ENCODE data around the gene JPH2.

Gene JPH2

GRCh38 chr20:44212792-44213191 is 25.8 kb upstream of the JPH2 start:
- H3K36me3 ChIP-seq (ENCODE audit: control insufficient read depth in 4 of 4, insufficient read depth in 4 of 4, low read length in 3 of 4): no peaks in the 10 kb centered on the region
- DNase-seq: no peak
- H3K27me3 ChIP-seq (replicated peaks in 2 of 5; ENCODE audit: control insufficient read depth in 4 of 5, insufficient read depth in 5 of 5, low read length in 4 of 5): no peaks in the 10 kb centered on the region
- ChIA-PET CTCF (interaction anchor here (0.9 to 9.2 kb wide), 6 partner anchors 17 to 247 kb away, joined by 3 to 166 read pairs (median 32); partner anchors contain the start of gene FITM2), POLR2A (no interaction called here)
- no peaks in the 10 kb centered on the region for H3K9me3 ChIP-seq (ENCODE audit: control extremely low read depth in 1 of 5, control insufficient read depth in 4 of 5, insufficient read depth in 2 of 5, low read depth in 1 of 5, low read length in 4 of 5)
- 98% methylated on average over 4 of the region's 4 CpGs for WGBS (ENCODE audit: insufficient coverage)
- H3K27ac ChIP-seq (ENCODE audit: insufficient read depth in 1 of 2, low read depth in 1 of 2, low read length in 2 of 2, poor library complexity in 1 of 2, severe bottlenecking in 2 of 2): no peak overlapping the region
- no peak overlapping the region for H3K4me3 ChIP-seq (ENCODE audit: control insufficient read depth in 1 of 7, extremely low read depth in 1 of 7, insufficient read depth in 4 of 7, low read depth in 2 of 7, low read length in 6 of 7)
- H3K4me1 ChIP-seq (ENCODE audit: control extremely low read depth in 1 of 4, control insufficient read depth in 4 of 4, insufficient read depth in 4 of 4, low read length in 3 of 4): peaks cover 28 to 48% (median 37%) of the 10 kb centered on the region in 4 experiments

- peak; percentile 34 to 65 (median 49) for DNase-seq
- WGBS (ENCODE audit: insufficient coverage): 0% methylated on average over 12 of the region's 24 CpGs
- ChIA-PET POLR2A (interaction anchor here (0.7 kb wide), 1 partner anchor 299 kb away, joined by 3 read pairs; no protein-coding TSS in a partner anchor), CTCF (interaction anchor here (0.9 to 9.2 kb wide), 4 partner anchors 15 to 249 kb away, joined by 3 to 166 read pairs (median 31); partner anchors contain the start of gene FITM2)
- H3K27me3 ChIP-seq (replicated peaks in 2 of 5; ENCODE audit: control insufficient read depth in 4 of 5, insufficient read depth in 5 of 5, low read length in 4 of 5): no peaks in the 10 kb centered on the region
- H3K9me3 ChIP-seq (ENCODE audit: control extremely low read depth in 1 of 5, control insufficient read depth in 4 of 5, insufficient read depth in 2 of 5, low read depth in 1 of 5, low read length in 4 of 5): no peaks in the 10 kb centered on the region
- peaks cover 0 to 1% (median under 1%) of the 10 kb centered on the region in 4 experiments for H3K36me3 ChIP-seq (ENCODE audit: control insufficient read depth in 4 of 4, insufficient read depth in 4 of 4, low read length in 3 of 4)
- H3K4me1 ChIP-seq (ENCODE audit: control extremely low read depth in 1 of 4, control insufficient read depth in 4 of 4, insufficient read depth in 4 of 4, low read length in 3 of 4): peaks cover 30 to 49% (median 36%) of the 10 kb centered on the region in 4 experiments
- peak overlapping the region; percentile 95 to 96 for H3K27ac ChIP-seq (ENCODE audit: insufficient read depth in 1 of 2, low read depth in 1 of 2, low read length in 2 of 2, poor library complexity in 1 of 2, severe bottlenecking in 2 of 2)
- H3K4me3 ChIP-seq (ENCODE audit: control insufficient read depth in 1 of 7, extremely low read depth in 1 of 7, insufficient read depth in 4 of 7, low read depth in 2 of 7, low read length in 6 of 7): peak overlapping the region; percentile 75 to 98 (median 93)
Measured at GRCh38 chr20:44211177-44212039, 24.4 kb upstream of the JPH2 start.

- ChIA-PET CTCF (interaction anchor here (0.8 kb wide), 1 partner anchor 15 kb away, joined by 3 read pairs; no protein-coding TSS in a partner anchor), POLR2A (interaction anchor here (0.6 to 0.7 kb wide), 4 partner anchors 8 to 416 kb away, joined by 3 to 6 read pairs (median 4); partner anchors contain the start of gene TTPAL)
- H3K27ac ChIP-seq (ENCODE audit: insufficient read depth in 1 of 2, low read depth in 1 of 2, low read length in 2 of 2, poor library complexity in 1 of 2, severe bottlenecking in 2 of 2): peak within 1 kb of the TSS; percentile 95 to 96
- DNase-seq: peak; percentile 96 to 99 (median 98)
- peaks cover 30 to 50% (median 36%) of the 10 kb centered on the region in 4 experiments for H3K4me1 ChIP-seq (ENCODE audit: control extremely low read depth in 1 of 4, control insufficient read depth in 4 of 4, insufficient read depth in 4 of 4, low read length in 3 of 4)
- H3K36me3 ChIP-seq (ENCODE audit: control insufficient read depth in 4 of 4, insufficient read depth in 4 of 4, low read length in 3 of 4): peaks cover 3 to 9% (median 7%) of the 10 kb centered on the region in 4 experiments
- peak within 1 kb of the TSS; percentile 86 to 98 (median 94) for H3K4me3 ChIP-seq (ENCODE audit: control insufficient read depth in 1 of 7, extremely low read depth in 1 of 7, insufficient read depth in 4 of 7, low read depth in 2 of 7, low read length in 6 of 7)
- H3K27me3 ChIP-seq (replicated peaks in 2 of 5; ENCODE audit: control insufficient read depth in 4 of 5, insufficient read depth in 5 of 5, low read length in 4 of 5): no peaks in the 10 kb centered on the region
- 0% methylated on average over 68 of the region's 79 CpGs for WGBS (ENCODE audit: insufficient coverage)
- no peaks in the 10 kb centered on the region for H3K9me3 ChIP-seq (ENCODE audit: control extremely low read depth in 1 of 5, control insufficient read depth in 4 of 5, insufficient read depth in 2 of 5, low read depth in 1 of 5, low read length in 4 of 5)
Measured at GRCh38 chr20:44210406-44211176, 23.6 kb upstream of the JPH2 start, which contains the start of gene OSER1. TSS of gene OSER1 (minus strand) at chr20:44210771. CDS start at chr20:44206957, 3,814 bp downstream.

GRCh38 chr20:44209686-44210405 is 22.9 kb upstream of the JPH2 start:
- CTCF ChIA-PET: interaction anchor here (0.8 to 1.9 kb wide), 2 partner anchors 14 kb away, joined by 3 to 8 read pairs; no protein-coding TSS in a partner anchor
- Histone ChIP-seq H3K36me3 (ENCODE audit: control insufficient read depth in 4 of 4, insufficient read depth in 4 of 4, low read length in 3 of 4) (peaks cover 8 to 14% (median 13%) of the 10 kb centered on the region in 4 experiments), H3K27ac (ENCODE audit: insufficient read depth in 1 of 2, low read depth in 1 of 2, low read length in 2 of 2, poor library complexity in 1 of 2, severe bottlenecking in 2 of 2) (peak overlapping the region; percentile 88 to 96), H3K27me3 (replicated peaks in 2 of 5; ENCODE audit: control insufficient read depth in 4 of 5, insufficient read depth in 5 of 5, low read length in 4 of 5) (no peaks in the 10 kb centered on the region), H3K9me3 (ENCODE audit: control extremely low read depth in 1 of 5, control insufficient read depth in 4 of 5, insufficient read depth in 2 of 5, low read depth in 1 of 5, low read length in 4 of 5) (no peaks in the 10 kb centered on the region), H3K4me3 (ENCODE audit: control insufficient read depth in 1 of 7, extremely low read depth in 1 of 7, insufficient read depth in 4 of 7, low read depth in 2 of 7, low read length in 6 of 7) (peak overlapping the region; percentile 86 to 98 (median 94)), H3K4me1 (ENCODE audit: control extremely low read depth in 1 of 4, control insufficient read depth in 4 of 4, insufficient read depth in 4 of 4, low read length in 3 of 4) (peaks cover 30 to 47% (median 36%) of the 10 kb centered on the region in 4 experiments)
- peak in 2 of 3 donors; percentile 34 to 48 for DNase-seq
- 0% methylated on average over 29 of the region's 31 CpGs for WGBS (ENCODE audit: insufficient coverage)
- POLR2A ChIA-PET: interaction anchor here (0.6 to 0.7 kb wide), 3 partner anchors 9 to 417 kb away, joined by 3 to 6 read pairs (median 5); partner anchors contain the start of gene TTPAL

GRCh38 chr20:44208770-44209169 is 21.8 kb upstream of the JPH2 start:
- Histone ChIP-seq H3K27me3 (replicated peaks in 2 of 5; ENCODE audit: control insufficient read depth in 4 of 5, insufficient read depth in 5 of 5, low read length in 4 of 5) (no peaks in the 10 kb centered on the region), H3K4me1 (ENCODE audit: control extremely low read depth in 1 of 4, control insufficient read depth in 4 of 4, insufficient read depth in 4 of 4, low read length in 3 of 4) (peaks cover 30 to 53% (median 37%) of the 10 kb centered on the region in 4 experiments), H3K4me3 (ENCODE audit: control insufficient read depth in 1 of 7, extremely low read depth in 1 of 7, insufficient read depth in 4 of 7, low read depth in 2 of 7, low read length in 6 of 7) (peak overlapping the region in 6 of 7 experiments; percentile 86 to 98 (median 94)), H3K27ac (ENCODE audit: insufficient read depth in 1 of 2, low read depth in 1 of 2, low read length in 2 of 2, poor library complexity in 1 of 2, severe bottlenecking in 2 of 2) (peak overlapping the region in 1 of 2 experiments; percentile 96), H3K9me3 (ENCODE audit: control extremely low read depth in 1 of 5, control insufficient read depth in 4 of 5, insufficient read depth in 2 of 5, low read depth in 1 of 5, low read length in 4 of 5) (no peaks in the 10 kb centered on the region), H3K36me3 (ENCODE audit: control insufficient read depth in 4 of 4, insufficient read depth in 4 of 4, low read length in 3 of 4) (peaks cover 10 to 21% (median 16%) of the 10 kb centered on the region in 4 experiments)
- CTCF ChIA-PET: interaction anchor here (0.7 to 1.9 kb wide), 5 partner anchors 8 to 253 kb away, joined by 3 to 8 read pairs (median 3); no protein-coding TSS in a partner anchor
- WGBS (ENCODE audit: insufficient coverage): 8% methylated on average over 6 of the region's 7 CpGs
- peak; percentile 52 to 88 (median 83) for DNase-seq
- POLR2A ChIA-PET: no interaction called here

- CTCF ChIA-PET: interaction anchor here (0.6 to 1.9 kb wide), 6 partner anchors 9 to 396 kb away, joined by 3 to 8 read pairs (median 4); no protein-coding TSS in a partner anchor
- POLR2A ChIA-PET: no interaction called here
- no CpG with 5 or more reads among the region's 7 CpGs for WGBS (ENCODE audit: insufficient coverage)
- H3K4me1 ChIP-seq (ENCODE audit: control extremely low read depth in 1 of 4, control insufficient read depth in 4 of 4, insufficient read depth in 4 of 4, low read length in 3 of 4): peaks cover 30 to 53% (median 37%) of the 10 kb centered on the region in 4 experiments
- H3K27me3 ChIP-seq (replicated peaks in 2 of 5; ENCODE audit: control insufficient read depth in 4 of 5, insufficient read depth in 5 of 5, low read length in 4 of 5): no peaks in the 10 kb centered on the region
- peak overlapping the region in 6 of 7 experiments; percentile 26 to 98 (median 94) for H3K4me3 ChIP-seq (ENCODE audit: control insufficient read depth in 1 of 7, extremely low read depth in 1 of 7, insufficient read depth in 4 of 7, low read depth in 2 of 7, low read length in 6 of 7)
- no peak for DNase-seq
- no peaks in the 10 kb centered on the region for H3K9me3 ChIP-seq (ENCODE audit: control extremely low read depth in 1 of 5, control insufficient read depth in 4 of 5, insufficient read depth in 2 of 5, low read depth in 1 of 5, low read length in 4 of 5)
- H3K27ac ChIP-seq (ENCODE audit: insufficient read depth in 1 of 2, low read depth in 1 of 2, low read length in 2 of 2, poor library complexity in 1 of 2, severe bottlenecking in 2 of 2): peak overlapping the region in 1 of 2 experiments; percentile 96
- H3K36me3 ChIP-seq (ENCODE audit: control insufficient read depth in 4 of 4, insufficient read depth in 4 of 4, low read length in 3 of 4): peaks cover 11 to 21% (median 16%) of the 10 kb centered on the region in 4 experiments
Measured at GRCh38 chr20:44208165-44208564, 21.2 kb upstream of the JPH2 start.

Data from common myeloid progenitor, CD34-positive (primary cell).